ENCODE data around the gene BCL6B. TPM values are rescaled to one million over a fixed set of nuclear protein-coding genes. Genes with fewer than 3 reads are reported as not detected.
A peak's percentile ranks its signal among the peaks of the same experiment; 100 is the strongest.
"Not testable (repeated sequence)": the region's sequence is repeated elsewhere in the genome, so short reads cannot be mapped to it uniquely, and the experiment has no call there.

The BCL6B gene
- total RNA-seq, 1 donor from 2014 or later, result not detected

DNA sequence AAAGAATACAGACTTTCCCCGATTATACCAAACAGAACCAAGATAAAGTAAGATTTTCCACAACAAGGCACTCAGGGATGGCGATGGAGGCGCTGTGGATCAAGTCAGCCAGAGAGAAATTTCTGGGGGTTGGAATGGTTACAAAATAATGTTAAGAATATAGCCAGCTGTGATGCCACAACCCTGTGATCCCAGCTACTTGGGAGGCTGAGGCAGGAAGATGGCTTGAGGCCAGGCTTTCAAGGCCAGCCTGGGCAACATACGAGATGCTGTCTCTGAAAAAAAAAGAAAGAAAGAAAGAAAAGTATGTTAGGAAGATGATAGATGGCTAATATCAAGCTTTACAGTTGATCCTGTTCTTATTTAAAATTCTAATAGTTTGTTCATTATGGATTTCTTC lies 37.6 kb upstream of the BCL6B start:
- Mint-ChIP-seq H3K4me3 (ENCODE audit: unreplicated experiment) (no peak overlapping the region), H3K4me1 (ENCODE audit: low read depth, unreplicated experiment) (no peaks in the 10 kb centered on the region), H3K36me3 (ENCODE audit: low read depth, unreplicated experiment) (no peaks in the 10 kb centered on the region), H3K27ac (ENCODE audit: unreplicated experiment) (no peak overlapping the region), H3K9me3 (ENCODE audit: unreplicated experiment) (no peaks in the 10 kb centered on the region), H3K27me3 (ENCODE audit: low read depth, unreplicated experiment) (peaks cover 13% of the 10 kb centered on the region)
- Histone ChIP-seq H3K9me3 (ENCODE audit: insufficient read depth, low read depth, low read length) (no peaks in the 10 kb centered on the region), H4K20me1 (ENCODE audit: insufficient read depth, low read length) (no peaks in the 10 kb centered on the region), H3K27ac (ENCODE audit: low read depth, low read length) (no peak overlapping the region), H3K79me2 (ENCODE audit: insufficient read depth, low read length) (no peaks in the 10 kb centered on the region), H3K4me3 (ENCODE audit: insufficient read depth, low read depth, low read length) (no peak overlapping the region), H3K4me1 (ENCODE audit: insufficient read depth, low read length) (no peaks in the 10 kb centered on the region), H2AFZ (ENCODE audit: low read depth, low read length) (no peak overlapping the region), H3K4me2 (ENCODE audit: low read length) (no peak overlapping the region), H3K9ac (ENCODE audit: low read length) (no peak overlapping the region), H3K36me3 (ENCODE audit: insufficient read depth, low read length) (no peaks in the 10 kb centered on the region), H3K27me3 (ENCODE audit: insufficient read depth, low read length) (no peaks in the 10 kb centered on the region)
- DNase-seq (ENCODE audit: low read depth) (no peak), FAIRE-seq (no peak)
- TF ChIP-seq CTCF (IDR thresholded peaks at IDR 0.05; ENCODE audit: insufficient read depth, low read depth, low read length) (no peak), EZH2 (IDR thresholded peaks at IDR 0.05; ENCODE audit: insufficient read depth, low read length) (no peak)

GRCh38 chr17:6986676-6987075 lies 36.2 kb upstream of the BCL6B start:
- Histone ChIP-seq H3K27ac (ENCODE audit: low read depth, low read length) (no peak overlapping the region), H3K4me1 (ENCODE audit: insufficient read depth, low read length) (no peaks in the 10 kb centered on the region), H3K4me2 (ENCODE audit: low read length) (no peak overlapping the region), H3K4me3 (ENCODE audit: insufficient read depth, low read depth, low read length) (no peak overlapping the region), H3K9me3 (ENCODE audit: insufficient read depth, low read depth, low read length) (no peaks in the 10 kb centered on the region), H3K27me3 (ENCODE audit: insufficient read depth, low read length) (no peaks in the 10 kb centered on the region), H2AFZ (ENCODE audit: low read depth, low read length) (no peak overlapping the region), H3K9ac (ENCODE audit: low read length) (no peak overlapping the region), H3K79me2 (ENCODE audit: insufficient read depth, low read length) (no peaks in the 10 kb centered on the region), H3K36me3 (ENCODE audit: insufficient read depth, low read length) (no peaks in the 10 kb centered on the region), H4K20me1 (ENCODE audit: insufficient read depth, low read length) (no peaks in the 10 kb centered on the region)
- Mint-ChIP-seq H3K27me3 (ENCODE audit: low read depth, unreplicated experiment) (peaks cover 11% of the 10 kb centered on the region), H3K4me3 (ENCODE audit: unreplicated experiment) (no peak overlapping the region), H3K36me3 (ENCODE audit: low read depth, unreplicated experiment) (no peaks in the 10 kb centered on the region), H3K27ac (ENCODE audit: unreplicated experiment) (no peak overlapping the region), H3K9me3 (ENCODE audit: unreplicated experiment) (no peaks in the 10 kb centered on the region), H3K4me1 (ENCODE audit: low read depth, unreplicated experiment) (no peaks in the 10 kb centered on the region)
- TF ChIP-seq EZH2 (IDR thresholded peaks at IDR 0.05; ENCODE audit: insufficient read depth, low read length) (no peak), CTCF (IDR thresholded peaks at IDR 0.05; ENCODE audit: insufficient read depth, low read depth, low read length) (no peak)
- FAIRE-seq, result no peak
- DNase-seq (ENCODE audit: low read depth), result no peak

DNA sequence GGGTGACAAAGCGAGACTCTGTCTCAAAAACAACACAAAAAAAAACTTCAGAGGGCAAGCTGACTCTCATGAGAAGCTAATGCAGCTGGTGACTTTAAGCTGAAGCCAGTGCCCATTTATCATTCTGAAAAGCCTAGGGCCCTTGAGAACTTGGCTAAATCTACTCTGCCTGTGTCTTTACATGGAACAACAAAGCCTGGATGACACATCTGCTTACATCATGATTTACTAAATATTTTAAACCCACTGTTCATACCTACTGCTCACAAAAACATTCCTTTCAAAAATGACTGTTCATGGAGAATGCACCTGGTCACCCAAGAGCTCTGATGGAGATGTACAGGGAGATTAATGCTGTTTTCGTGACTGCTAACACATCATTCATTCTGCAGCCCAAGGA lies 33.1 kb upstream of the BCL6B start:
- H3K27me3 ChIP-seq (ENCODE audit: insufficient read depth, low read length), result no peaks in the 10 kb centered on the region
- H3K27ac ChIP-seq (ENCODE audit: low read depth, low read length), result no peak overlapping the region
- DNase-seq (ENCODE audit: low read depth) (peak; percentile 29), FAIRE-seq (no peak)
- H3K36me3 Mint-ChIP-seq (ENCODE audit: low read depth, unreplicated experiment), result no peaks in the 10 kb centered on the region
- no peaks in the 10 kb centered on the region for H3K4me1 ChIP-seq (ENCODE audit: insufficient read depth, low read length)
- no peak overlapping the region for H3K27ac Mint-ChIP-seq (ENCODE audit: unreplicated experiment)
- H3K9me3 ChIP-seq (ENCODE audit: insufficient read depth, low read depth, low read length), result no peaks in the 10 kb centered on the region
- no peaks in the 10 kb centered on the region for H3K36me3 ChIP-seq (ENCODE audit: insufficient read depth, low read length)
- peaks cover 1% of the 10 kb centered on the region for H3K4me1 Mint-ChIP-seq (ENCODE audit: low read depth, unreplicated experiment)
- no peak overlapping the region for H3K4me2 ChIP-seq (ENCODE audit: low read length)
- no peaks in the 10 kb centered on the region for H3K9me3 Mint-ChIP-seq (ENCODE audit: unreplicated experiment)
- H4K20me1 ChIP-seq (ENCODE audit: insufficient read depth, low read length), result no peaks in the 10 kb centered on the region
- H3K9ac ChIP-seq (ENCODE audit: low read length), result no peak overlapping the region
- TF ChIP-seq CTCF (IDR thresholded peaks at IDR 0.05; ENCODE audit: insufficient read depth, low read depth, low read length) (no peak), EZH2 (IDR thresholded peaks at IDR 0.05; ENCODE audit: insufficient read depth, low read length) (no peak)
- H3K79me2 ChIP-seq (ENCODE audit: insufficient read depth, low read length), result no peaks in the 10 kb centered on the region
- H3K4me3 ChIP-seq (ENCODE audit: insufficient read depth, low read depth, low read length), result no peak overlapping the region
- H2AFZ ChIP-seq (ENCODE audit: low read depth, low read length), result no peak overlapping the region
- H3K27me3 Mint-ChIP-seq (ENCODE audit: low read depth, unreplicated experiment), result peaks cover 6% of the 10 kb centered on the region
- H3K4me3 Mint-ChIP-seq (ENCODE audit: unreplicated experiment), result no peak overlapping the region

DNA sequence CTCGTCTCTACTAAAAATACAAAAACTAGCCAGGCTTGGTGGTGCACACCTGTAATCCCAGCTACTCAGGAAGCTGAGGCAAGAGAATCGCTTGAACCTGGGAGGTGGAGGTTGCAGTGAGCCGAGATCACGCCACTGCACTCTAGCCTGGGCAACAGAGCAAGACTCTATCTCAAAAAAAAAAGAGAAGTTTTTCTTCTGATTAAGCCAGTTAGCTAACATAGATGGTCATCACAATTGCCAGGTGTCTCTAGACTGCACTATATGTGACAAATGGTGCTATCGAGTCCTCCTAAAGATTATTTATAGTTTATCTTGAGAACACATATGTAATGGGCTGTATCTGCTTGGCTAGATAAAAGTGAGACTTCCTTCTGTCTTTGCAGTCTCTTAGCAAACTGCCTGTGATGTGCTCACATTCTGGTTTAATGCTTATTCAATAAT lies 29.2 kb upstream of the BCL6B start:
- not testable (repeated sequence) for H3K27ac ChIP-seq (ENCODE audit: low read depth, low read length); H3K27me3 ChIP-seq (ENCODE audit: insufficient read depth, low read length); H2AFZ ChIP-seq (ENCODE audit: low read depth, low read length); H3K4me3 ChIP-seq (ENCODE audit: insufficient read depth, low read depth, low read length); DNase-seq (ENCODE audit: low read depth); H3K9ac ChIP-seq (ENCODE audit: low read length); H3K4me2 ChIP-seq (ENCODE audit: low read length); H3K27me3 Mint-ChIP-seq (ENCODE audit: low read depth, unreplicated experiment); H3K9me3 Mint-ChIP-seq (ENCODE audit: unreplicated experiment); H3K36me3 ChIP-seq (ENCODE audit: insufficient read depth, low read length); H3K79me2 ChIP-seq (ENCODE audit: insufficient read depth, low read length); H3K9me3 ChIP-seq (ENCODE audit: insufficient read depth, low read depth, low read length); H3K27ac Mint-ChIP-seq (ENCODE audit: unreplicated experiment); H3K4me1 Mint-ChIP-seq (ENCODE audit: low read depth, unreplicated experiment); H3K4me1 ChIP-seq (ENCODE audit: insufficient read depth, low read length); H3K4me3 Mint-ChIP-seq (ENCODE audit: unreplicated experiment); FAIRE-seq
- peaks cover 14% of the 10 kb centered on the region for H3K36me3 Mint-ChIP-seq (ENCODE audit: low read depth, unreplicated experiment)
- H4K20me1 ChIP-seq (ENCODE audit: insufficient read depth, low read length), result peaks cover 15% of the 10 kb centered on the region

Data from astrocyte (in vitro differentiated cells and primary cell).